ENCODE measurements around the gene UBC.

The UBC gene

GRCh38 chr12:124929649-124930419 is 15.4 kb upstream of the UBC start (continued):
- TF ChIP-seq ZNF585B (tag by site-specific recombination; IDR thresholded peaks at IDR 0.05) (no peak), ZNF394 (tag by site-specific recombination; IDR thresholded peaks at IDR 0.05; ENCODE audit: borderline replicate concordance) (no peak), ZNF76 (tag by site-specific recombination; IDR thresholded peaks at IDR 0.05; ENCODE audit: borderline replicate concordance, low read depth) (no peak), SETDB1 (IDR thresholded peaks at IDR 0.05; ENCODE audit: insufficient read length, low read length) (no peak), ZNF223 (tag by site-specific recombination; IDR thresholded peaks at IDR 0.05) (no peak), ZNF248 (tag by site-specific recombination; IDR thresholded peaks at IDR 0.05) (no peak), ZNF426 (tag by site-specific recombination; IDR thresholded peaks at IDR 0.05) (no peak), ZIC2 (tag by site-specific recombination; IDR thresholded peaks at IDR 0.05) (no peak), ZNF302 (tag by site-specific recombination; IDR thresholded peaks at IDR 0.05; ENCODE audit: low read depth) (no peak), ZNF366 (tag by site-specific recombination; conservative IDR thresholded peaks at IDR 0.05) (no peak), ZNF335 (tag by site-specific recombination; conservative IDR thresholded peaks at IDR 0.05) (no peak), ZNF768 (tag by site-specific recombination; IDR thresholded peaks at IDR 0.05) (no peak)

GRCh38 chr12:124928912-124929530 is 14.6 kb upstream of the UBC start:
- no peak overlapping the region for H3K27ac ChIP-seq (ENCODE audit: extremely low read depth, low read depth, low read length)
- no peak overlapping the region for H3K4me3 ChIP-seq (ENCODE audit: low read depth, low read length)
- CTCF ChIA-PET: interaction anchor here (0.6 to 1.7 kb wide), 2 partner anchors 11 to 61 kb away, joined by 3 to 13 read pairs; no protein-coding TSS in a partner anchor

More at GRCh38 chr12:124928912-124929530, 14.6 kb upstream of the UBC start:
- POLR2A ChIA-PET: interaction anchor here (0.6 to 4.1 kb wide), 7 partner anchors 9 to 901 kb away, joined by 3 to 48 read pairs (median 6); partner anchors contain the start of gene UBC
- no peaks in the 10 kb centered on the region for H3K9me3 ChIP-seq (ENCODE audit: control insufficient read depth, insufficient read depth, low read depth, low read length)
- TF ChIP-seq ZNF623 (tag by site-specific recombination; IDR thresholded peaks at IDR 0.05) (peak; percentile 93), PRDM6 (tag by site-specific recombination; IDR thresholded peaks at IDR 0.05) (no peak), PRDM10 (tag by site-specific recombination; IDR thresholded peaks at IDR 0.05) (peak; percentile 90), ZBTB10 (tag by site-specific recombination; IDR thresholded peaks at IDR 0.05) (0 out of 2 replicates have a peak, but pooled peaks have one; percentile 28)
- H3K4me1 ChIP-seq (ENCODE audit: control insufficient read depth, insufficient read depth, low read length): no peaks in the 10 kb centered on the region
- H3K36me3 ChIP-seq (ENCODE audit: control insufficient read depth in 2 of 2, insufficient read depth in 1 of 2, low read length in 2 of 2): no peaks in the 10 kb centered on the region

All from HEK293 (cell line).